ENCODE results near the gene ZNF135.

ZNF135 gene

DNA sequence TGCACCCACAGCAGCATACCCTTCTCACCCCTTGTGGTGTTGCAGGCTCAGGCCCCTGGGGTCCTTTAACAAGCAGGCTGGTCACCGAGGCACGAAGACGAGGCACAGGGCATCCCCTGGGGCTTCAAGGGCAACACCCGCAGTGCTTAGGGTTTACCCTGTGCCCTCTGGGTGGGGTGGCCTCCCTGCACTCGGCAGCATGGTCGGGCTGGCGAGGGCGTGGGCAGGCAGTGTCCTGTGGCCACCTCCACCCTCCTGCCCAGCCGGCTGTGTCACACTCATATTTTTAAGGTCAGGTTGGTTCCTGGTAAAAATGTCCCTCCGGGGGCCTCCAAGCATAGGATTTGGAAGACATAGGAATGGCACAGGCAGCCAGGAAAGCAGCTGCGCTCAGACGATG, 11.4 kb upstream of the ZNF135 start:
- no peak for DNase-seq

DNA sequence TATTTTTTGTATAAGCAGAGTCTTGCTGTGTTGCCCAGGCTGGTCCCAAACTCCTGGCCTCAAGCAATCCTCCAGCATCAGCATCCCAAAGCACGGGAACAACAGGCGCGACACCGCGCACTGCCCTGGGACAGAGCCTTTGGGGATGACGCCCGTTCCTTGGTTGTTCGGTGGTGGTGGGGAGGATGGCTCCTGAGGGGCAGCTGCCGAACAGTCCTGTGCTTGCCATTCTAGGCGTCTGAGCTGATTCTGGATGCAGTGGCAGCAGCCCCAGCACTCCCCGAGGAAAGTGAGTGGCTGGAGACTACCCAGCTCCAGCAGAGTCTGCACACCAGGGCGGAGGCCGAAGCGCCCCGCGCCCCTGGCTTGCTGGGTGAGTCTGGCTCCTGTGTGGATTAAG, 6.8 kb upstream of the ZNF135 start:
- no peak for DNase-seq

DNA sequence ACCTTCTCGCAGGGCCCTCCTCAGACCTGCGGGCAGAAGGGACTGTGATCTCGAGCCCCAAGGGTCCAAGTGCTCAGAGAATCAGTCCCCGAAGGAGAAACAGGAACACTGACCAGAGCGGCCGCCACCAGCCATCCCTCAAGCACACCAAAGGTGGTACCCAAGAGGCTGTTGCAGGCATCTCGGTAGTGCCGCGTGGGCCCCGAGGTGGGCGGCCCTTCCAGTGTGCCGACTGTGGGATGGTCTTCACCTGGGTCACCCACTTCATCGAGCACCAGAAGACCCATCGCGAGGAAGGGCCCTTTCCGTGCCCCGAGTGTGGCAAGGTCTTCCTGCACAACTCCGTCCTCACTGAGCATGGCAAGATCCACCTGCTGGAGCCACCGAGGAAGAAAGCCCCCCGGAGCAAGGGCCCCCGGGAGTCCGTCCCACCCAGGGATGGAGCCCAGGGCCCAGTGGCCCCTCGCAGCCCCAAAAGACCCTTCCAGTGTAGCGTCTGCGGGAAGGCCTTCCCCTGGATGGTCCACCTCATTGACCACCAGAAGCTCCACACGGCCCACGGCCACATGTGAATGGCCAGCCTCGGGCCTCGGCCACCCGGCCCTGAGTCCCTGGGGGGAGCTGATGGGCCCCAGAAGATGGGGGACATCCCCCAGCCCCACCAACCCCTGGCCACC, 5.5 kb upstream of the ZNF135 start:
- no peak for DNase-seq

DNA sequence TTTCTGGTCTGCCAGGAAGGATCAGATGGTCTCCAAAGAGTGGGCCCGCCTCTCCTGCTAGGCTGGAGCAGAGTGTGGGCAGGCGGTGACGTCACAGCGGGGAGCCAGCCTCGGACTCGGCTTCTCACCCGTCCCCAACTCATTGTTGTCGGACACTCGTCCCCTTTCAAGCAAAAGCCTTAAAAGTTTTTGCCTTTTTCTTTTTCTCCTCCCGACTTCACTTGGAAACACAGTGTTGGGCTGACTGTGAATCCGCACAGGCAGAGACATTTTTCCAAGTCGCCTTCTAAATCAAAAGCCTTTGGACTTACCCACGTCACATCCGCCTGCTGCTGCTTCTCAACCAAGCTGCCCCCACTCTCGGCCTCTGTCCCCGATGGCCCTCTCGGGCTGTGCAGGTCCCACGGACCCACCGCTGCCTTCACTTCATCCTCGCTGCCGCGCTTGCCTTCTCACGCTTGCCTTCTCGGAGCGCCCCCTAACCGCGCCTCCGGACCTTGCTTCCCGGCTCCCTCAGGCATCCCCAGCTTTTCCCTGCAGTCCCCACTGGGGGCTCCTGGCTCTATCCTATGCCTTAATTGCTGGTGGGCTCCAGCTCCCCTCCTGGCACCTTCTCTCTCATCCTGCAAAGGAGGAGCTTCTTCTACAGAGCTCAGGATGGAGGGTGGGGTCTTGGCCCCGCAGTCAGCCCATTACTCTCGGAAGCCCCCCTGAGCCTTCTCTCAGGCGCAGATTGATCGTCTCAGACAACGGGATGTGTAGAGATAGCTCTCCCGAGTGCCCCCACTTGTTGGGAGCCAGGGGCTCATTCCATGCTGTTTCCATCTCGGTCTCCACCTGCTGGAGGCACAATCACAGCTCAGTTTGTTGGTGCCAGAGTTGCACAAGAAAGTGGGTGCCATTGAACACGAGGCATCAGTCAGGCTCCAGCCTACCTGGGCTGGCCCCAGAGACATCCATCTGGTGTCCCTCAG, 3.9 kb upstream of the ZNF135 start:
- DNase-seq, result no peak

DNA sequence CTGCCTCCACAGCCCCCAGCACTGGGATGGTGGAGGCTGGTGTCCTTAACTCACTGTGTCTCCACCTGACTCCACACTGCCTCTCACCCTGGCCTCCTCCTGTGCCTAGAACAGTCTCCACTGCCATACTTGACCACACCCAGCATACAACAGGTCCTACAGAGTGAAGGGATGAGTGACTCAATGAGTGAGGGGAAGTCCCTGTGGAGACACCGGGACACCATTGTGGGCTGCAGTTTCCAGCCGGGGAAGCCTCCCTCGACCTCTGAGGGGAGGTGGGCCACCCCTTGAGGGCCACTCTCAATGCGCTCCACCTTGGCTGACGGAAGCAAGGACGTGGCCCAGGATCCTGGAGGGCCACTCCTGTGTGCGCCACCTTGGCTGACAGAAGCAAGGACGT, 2.8 kb upstream of the ZNF135 start:
- DNase-seq, result no peak

DNA sequence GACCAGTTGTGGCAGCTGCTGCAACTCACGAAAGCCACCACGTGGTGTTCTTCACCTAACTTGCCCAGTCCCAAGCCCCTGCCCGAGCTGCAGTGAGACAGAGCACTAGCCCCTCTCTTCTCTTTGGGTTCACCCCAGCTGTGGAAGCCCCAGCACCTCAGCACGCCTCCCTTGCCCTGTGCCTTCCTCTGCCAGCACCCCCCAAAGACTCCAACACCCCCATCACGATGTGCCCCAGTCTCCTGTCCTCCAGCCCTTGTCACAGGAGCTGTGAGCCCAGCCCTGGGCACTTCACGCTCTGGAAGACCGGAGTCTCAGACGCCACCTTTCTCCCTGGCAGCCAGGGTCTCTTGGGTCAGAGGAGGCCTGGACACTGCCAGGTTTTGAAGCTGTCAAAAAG, 2.2 kb upstream of the ZNF135 start:
- DNase-seq, result no peak

DNA sequence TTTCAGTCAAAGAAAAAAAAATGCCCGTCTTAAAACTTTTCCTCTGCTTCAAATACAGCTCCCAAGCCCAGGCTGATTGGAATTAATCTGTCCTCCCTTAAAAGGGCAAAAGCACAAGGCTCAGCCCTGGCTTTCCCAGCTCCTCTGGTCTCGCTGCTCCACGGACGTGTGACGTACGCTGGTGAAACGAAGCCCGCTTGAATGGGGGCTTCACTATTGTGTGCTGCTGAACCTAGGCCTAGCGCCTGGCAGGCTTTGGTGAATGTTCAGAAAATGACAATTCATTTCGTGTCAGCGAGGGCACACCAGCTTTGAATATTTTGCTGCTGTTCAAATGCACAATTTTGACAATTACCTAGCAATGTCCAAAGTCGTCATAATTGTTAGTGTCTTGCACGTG, 615 bp upstream of the ZNF135 start:
- no peak for DNase-seq

DNA sequence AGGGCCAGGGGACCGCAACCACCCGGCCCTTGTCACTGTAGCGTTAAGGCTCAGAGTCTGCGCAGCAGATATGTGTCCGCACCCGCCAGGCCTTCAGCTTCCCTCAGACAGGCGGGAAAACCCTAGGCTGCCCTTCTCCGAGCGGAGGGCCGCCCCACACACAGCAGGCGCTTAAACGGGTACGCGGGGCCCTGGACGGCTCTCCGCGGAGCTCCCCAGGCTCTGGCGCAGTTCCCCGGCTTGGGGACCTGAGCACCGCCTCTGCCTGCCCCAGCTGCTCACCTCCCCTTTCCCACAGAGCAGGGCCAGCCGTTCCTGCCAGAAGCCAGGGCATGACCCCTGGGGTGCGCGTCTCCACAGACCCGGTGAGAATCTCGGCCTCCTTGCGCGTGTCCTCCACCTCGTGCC, 593 bp downstream of the ZNF135 start:
- no peak for DNase-seq

DNA sequence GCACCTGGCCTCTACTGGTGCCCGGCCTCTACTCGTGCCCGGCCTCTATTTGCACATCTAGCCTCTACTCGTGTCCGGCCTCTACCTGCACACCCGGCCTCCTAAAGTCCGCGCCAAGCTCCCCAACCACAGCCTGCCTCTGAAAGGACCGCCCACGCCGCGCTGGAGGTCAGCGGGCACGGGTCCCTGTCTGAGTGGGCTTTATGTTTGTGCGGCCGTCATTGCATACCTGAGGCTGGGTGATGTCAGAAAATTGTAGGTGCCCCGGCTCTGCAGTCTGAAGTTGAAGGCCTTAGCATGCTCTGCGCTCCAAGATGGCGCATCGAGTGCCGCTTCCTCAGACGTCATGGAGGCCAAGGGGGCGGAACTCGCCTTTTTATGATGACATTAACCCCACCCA, 1.1 kb downstream of the ZNF135 start:
- no peak for DNase-seq

DNA sequence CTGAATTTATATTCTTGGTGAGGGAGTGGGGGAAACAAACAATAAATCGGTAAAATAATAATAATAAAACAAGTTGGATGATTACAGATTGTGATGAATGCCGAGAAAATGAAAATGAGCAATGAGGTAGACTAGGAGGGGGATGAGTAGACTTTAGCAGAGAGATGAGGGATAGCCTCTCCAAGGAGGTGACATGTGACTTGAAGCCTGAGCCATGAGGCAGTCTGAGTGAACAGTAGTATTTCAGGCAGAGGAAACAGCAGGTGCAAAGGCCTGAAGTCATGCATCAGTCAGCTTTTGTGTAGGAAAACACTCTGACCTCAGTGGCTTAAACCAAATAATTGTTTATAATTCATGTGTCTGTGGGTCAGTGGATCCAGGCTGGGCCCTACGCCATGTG, 4.6 kb downstream of the ZNF135 start:
- DNase-seq, result no peak

DNA sequence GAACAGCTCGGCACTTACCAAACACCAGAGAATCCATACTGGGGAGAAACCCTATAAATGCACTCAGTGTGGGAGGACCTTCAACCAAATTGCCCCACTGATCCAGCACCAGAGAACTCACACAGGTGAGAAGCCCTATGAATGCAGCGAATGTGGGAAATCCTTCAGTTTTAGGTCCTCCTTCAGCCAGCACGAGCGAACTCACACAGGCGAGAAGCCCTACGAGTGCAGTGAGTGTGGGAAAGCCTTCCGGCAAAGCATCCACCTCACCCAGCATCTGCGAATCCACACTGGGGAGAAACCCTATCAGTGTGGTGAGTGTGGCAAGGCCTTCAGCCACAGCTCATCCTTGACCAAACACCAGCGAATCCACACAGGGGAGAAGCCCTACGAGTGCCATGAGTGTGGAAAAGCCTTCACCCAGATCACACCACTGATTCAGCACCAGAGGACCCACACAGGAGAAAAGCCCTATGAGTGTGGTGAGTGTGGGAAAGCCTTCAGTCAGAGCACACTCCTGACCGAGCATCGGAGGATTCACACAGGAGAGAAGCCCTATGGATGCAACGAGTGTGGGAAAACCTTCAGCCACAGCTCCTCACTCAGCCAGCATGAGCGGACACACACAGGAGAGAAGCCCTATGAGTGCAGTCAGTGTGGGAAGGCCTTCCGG, 8.3 kb downstream of the ZNF135 start:
- no peak for DNase-seq

DNA sequence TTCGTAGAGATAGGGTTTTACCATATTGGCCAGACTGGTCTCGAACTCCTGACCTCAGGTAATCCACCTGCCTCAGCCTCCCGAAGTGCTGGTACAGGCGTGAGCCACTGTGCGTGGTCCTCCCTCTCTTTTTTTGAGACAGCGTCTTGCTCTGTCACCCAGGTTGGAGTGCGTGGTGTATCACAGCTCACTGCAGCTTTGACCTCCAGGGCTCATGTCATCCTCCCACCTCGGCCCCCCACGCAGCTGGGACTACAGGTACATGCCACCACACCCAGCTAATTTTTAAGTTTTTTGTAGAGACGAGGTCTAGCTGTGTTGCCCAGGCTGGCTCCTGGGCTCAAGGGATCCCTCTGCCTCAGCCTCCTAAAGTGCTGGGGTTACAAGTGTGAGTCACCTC, 20.7 kb downstream of the ZNF135 start:
- DNase-seq, result no peak

DNA sequence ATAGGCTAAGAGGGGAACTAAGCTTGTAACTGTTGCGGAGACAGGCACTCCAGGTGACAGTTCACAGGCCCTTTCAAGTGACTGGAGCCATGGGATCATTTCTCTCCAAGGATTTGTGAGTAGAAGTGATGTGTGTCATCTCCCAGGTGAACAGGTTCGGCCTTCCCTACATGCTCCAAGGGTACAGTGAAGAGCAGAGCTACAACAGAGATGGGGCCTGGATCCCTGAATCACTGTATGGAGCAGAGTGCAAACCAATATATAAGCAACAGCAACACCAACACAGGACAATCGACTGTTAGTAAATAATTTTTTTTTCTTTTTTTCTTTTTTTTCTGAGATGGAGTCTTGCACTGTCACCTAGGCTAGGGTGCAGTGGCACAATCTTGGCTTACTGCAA, 23.9 kb downstream of the ZNF135 start:
- no peak for DNase-seq

DNA sequence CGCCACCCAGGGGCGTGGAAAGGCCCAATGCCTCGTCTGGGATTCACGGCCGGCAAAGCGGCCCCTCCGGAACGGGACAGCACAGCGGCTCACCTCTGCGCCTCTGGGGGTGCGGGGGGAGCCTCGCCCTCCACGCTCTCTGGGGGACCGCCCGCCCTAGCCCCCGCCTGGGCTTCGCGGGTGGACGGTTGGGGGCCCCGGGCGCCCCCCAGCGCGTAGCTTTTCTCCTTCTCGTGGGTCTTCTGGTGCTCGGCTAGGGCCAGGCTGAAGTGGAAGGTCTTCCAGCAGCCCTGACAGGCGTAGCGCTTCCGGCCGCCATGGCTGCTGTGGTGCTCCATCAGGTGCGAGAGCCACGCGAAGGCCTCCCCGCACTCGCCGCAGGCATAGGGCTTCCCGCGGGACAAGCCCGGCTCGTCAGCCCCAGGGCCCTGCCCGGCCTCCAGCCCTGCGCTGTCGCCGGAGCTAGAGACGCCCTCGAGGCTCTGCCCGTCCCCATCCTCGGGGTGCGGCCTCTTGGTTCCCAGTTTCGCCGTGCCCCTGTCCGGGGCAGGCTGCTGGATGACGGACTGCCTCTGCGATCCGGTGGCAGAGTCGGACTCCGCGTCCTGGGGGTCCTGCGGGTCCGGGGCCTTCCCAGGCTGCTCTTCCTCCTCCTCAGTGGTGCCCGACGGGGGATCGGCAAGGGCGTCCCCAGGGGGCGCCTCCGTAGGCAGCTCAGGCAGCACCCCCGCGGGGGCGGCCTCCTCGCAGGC, 25.7 kb downstream of the ZNF135 start:
- DNase-seq, result no peak

DNA sequence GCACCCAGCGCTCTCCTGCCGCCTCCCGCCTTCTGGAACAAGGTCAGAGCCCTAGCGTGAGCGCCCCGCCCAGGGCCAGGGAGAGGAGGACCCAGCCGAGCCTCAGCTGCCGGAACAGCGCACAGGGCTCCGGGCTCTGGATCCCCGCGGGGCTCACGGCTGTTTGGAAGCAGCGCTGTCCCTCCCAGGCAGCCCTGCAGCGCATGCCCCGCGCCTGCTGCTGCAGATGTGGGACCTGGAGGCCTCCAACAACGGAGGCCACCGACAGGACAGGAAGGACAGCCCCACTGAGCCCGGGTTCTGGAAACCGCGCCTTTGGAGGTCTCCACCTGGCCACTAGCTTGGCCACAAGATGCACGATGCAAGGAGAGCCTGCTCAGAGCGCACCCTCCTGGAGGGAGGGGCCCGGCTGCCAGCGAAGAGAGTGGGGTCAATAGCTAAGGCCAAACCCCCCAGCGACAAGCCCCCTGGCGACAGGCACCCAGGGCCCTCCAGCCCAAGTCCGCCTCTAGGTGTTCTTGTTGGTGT, 26.3 kb downstream of the ZNF135 start:
- no peak for DNase-seq

DNA sequence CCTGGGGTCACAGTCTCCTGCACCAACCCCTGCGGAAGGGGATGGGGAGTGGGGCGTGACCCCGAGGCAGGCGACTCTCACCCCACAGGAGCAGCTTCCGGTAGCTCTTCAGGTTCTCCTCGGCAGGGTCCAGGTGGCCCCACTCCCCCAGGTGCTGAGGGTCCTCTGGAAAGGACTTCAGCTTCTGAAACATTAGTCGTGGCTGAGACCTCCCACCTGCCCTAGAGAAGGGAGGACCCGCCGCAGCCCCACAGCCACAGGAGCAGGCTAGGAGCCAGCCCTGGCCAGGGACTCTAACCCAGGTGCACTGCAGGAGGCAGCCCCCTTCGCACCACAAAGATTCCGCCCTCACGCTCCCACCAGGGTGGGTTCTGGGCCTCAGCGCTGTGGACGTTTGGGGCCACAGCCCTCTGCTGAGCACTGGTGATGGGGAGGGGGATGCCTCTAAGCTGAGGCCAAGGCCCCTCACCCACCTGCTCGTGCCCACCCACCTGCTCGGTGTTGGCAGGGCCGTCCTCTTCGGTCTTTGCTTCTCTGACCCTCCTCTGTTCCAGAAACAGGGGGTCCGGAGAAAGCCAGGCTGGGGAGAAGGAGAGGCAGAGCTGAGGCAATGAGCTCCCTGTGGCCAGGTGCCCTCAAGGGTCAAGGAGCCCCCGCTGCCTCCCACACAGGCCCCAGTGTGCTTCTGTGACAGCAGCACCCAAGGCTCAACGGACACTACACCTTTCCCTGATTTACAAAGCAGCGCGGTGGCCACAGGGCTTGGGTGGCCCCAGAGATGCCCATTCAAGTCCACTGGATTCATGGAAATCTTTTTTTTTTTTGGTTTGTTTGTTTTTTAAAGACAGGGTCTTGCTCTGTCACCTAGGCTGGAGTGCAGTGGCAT, 28.0 kb downstream of the ZNF135 start:
- no peak for DNase-seq

DNA sequence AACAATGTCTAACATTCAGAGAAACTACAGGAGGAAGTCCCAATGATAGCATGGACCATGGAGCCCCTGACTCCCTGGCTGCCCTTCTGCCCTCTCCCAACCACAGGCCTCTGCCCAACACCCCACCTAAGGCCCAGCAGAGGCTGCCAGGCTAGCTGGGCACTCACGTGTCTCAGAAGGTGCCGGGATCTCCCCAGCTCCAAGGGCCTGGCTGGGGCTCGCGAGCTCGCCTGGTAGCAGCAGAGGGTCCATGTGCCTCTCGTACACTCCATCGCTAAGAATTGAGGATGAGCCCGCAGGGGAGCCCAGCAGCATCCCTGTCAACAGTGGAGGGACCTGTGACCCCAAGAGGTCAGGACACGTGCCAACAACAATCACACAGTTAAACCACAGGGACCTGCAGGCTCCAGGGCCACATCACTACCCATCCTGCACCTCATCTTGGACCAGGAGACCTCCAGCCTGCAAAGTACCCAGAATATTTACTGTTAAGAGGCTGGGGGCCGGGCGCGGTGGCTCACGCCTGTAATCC, 29.5 kb downstream of the ZNF135 start:
- no peak for DNase-seq

DNA sequence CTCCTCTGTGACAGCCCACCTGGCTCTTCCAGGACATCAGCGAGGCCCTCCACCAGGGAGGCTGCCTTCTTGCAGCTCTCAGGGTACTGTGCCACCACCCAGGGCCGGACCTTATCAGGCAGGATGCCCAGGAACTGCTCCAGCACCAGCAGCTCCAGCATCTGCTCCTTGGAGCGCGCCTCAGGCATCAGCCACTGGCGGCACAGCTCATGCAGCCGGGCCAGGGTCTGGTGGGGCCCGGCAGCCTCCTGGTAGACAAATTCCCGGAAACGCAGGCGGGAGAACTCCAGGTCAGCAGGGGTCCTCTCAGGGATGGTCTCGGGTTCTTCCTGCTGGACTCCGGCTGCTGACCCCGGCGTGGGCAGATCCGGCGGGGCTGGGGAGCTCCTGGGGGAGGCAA, 30.8 kb downstream of the ZNF135 start:
- no peak for DNase-seq

DNA sequence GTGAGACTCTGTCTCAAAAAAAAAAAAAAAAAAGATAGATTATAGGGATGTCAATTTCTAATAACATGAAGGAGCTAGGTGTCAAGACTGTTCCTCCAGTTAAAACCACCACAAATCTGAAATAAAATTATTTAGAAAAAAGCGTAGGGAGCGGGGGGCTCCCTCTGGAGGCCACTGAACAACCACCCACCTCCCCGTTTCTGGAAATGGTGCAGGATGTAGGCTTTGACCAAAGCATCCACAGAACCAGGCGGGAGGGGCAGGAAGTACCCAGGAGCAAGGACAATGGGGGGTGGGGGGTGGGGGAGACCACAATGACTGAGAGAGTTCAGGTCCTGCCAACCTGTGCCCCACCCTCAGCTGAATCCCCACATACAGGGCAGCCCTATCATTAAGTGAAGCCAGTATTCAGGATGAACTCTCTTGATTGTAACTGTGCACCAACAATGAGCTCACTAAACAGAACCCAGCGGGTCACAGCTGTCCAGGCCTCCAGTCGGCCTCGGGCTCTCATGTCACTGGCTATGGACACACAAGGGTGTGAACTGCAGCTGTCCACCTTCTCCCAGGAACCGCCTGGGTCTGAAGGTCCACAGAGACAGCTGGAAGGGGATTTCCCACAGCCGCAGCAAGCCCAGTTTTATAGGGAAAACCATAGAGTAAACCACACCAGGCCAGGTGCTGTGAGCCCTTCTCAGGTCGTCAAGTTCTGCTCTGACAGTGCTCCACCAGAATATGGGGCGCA, 32.3 kb downstream of the ZNF135 start:
- DNase-seq, result no peak

DNA sequence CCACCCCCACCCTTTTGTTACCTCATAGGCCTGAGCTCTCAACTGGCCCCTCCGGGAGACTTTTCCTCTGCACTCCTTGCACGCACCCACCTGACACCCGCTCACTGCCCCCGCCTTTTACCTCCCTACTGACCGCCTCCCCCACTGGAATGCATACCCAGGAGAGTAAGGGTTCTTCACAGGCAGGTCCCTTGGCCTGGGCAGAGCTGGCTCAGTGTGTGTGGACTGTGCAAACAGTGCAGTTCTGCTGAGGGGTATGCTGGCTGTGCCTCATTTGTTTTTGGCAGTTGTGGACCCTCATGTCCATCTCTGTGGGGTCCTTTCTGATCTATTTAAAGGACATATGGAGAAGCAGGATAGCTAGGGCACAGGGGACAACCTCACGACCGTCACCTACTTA, 34.0 kb downstream of the ZNF135 start:
- DNase-seq, result no peak

DNA sequence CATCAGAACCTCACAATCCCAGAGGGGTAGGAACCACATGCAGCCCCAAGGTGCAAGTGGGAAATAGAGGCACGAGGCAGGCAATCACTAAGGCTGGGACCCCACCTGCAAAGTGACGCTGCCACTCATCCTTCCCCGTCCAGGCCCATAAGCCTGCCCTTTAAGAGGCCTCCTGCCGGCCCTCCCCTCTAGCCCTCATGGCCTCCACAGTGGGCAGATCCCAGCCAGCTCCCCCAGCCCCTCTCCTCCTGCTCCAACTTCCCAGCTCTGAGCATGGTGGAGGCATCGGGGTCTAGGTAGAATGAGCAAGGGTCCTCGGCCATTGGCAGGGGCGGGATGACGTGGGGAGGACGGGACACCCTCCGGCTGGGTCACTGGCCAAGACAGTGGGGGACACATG, 36.2 kb downstream of the ZNF135 start:
- DNase-seq, result no peak

All from hematopoietic multipotent progenitor cell treated with erythropoietin and hydrocortisone succinate and interleukin-3 and kit ligand, for 6 days (in vitro differentiated cells).